Mucosa of rectum (tissue), 2 donors: ENCODE data around the gene ENDOV.

Experiments
- H3K27ac ChIP-seq, 2 donors: one replicate each; pipeline ENCODE4 v1.7.0; 2013; ENCODE audit warnings: inconsistent platforms in 2 of 2, low read depth in 2 of 2, low read length in 2 of 2
- H3K27me3 ChIP-seq, 2 donors: one replicate each; pipeline ENCODE4 v1.7.0; 2013; ENCODE audit warnings: low read length in 2 of 2; ENCODE audit not compliant: control insufficient read depth in 2 of 2, insufficient read depth in 2 of 2
- H3K36me3 ChIP-seq, 2 donors: one replicate each; pipeline ENCODE4 v1.7.0; 2013; ENCODE audit warnings: low read length in 2 of 2; ENCODE audit not compliant: control insufficient read depth in 2 of 2, insufficient read depth in 2 of 2
- H3K4me1 ChIP-seq, 2 donors: one replicate each; pipeline ENCODE4 v1.7.0; 2013; ENCODE audit warnings: low read length in 2 of 2, mild to moderate bottlenecking in 1 of 2; ENCODE audit not compliant: control insufficient read depth in 2 of 2, insufficient read depth in 2 of 2
- H3K4me3 ChIP-seq, 2 donors: one replicate each; pipeline ENCODE4 v1.7.0; 2013; ENCODE audit warnings: low read length in 2 of 2
- H3K9ac ChIP-seq, 2 donors: one replicate each; pipeline ENCODE4 v1.7.0; 2013; ENCODE audit warnings: low read length in 2 of 2, low read depth in 1 of 2, mild to moderate bottlenecking in 1 of 2
- H3K9me3 ChIP-seq, 2 donors: one replicate each; pipeline ENCODE4 v1.7.0; 2013; ENCODE audit warnings: low read length in 2 of 2; ENCODE audit not compliant: control insufficient read depth in 2 of 2
- donor health status: healthy.
- donor health status: Normal muscosa, but diverticular disease.

Gene ENDOV

GRCh38 chr17:80465327-80465974, 50.5 kb downstream of the ENDOV start:
- H3K9me3 ChIP-seq = no peaks in the 10 kb centered on the region
- H3K36me3 ChIP-seq = no peaks in the 10 kb centered on the region
- no peaks in the 10 kb centered on the region for H3K4me1 ChIP-seq
- H3K27me3 ChIP-seq = peaks cover 27 to 37% of the 10 kb centered on the region in 2 donors
- H3K9ac ChIP-seq = no peak overlapping the region
- H3K4me3 ChIP-seq = no peak overlapping the region
- no peak overlapping the region for H3K27ac ChIP-seq

- no peak overlapping the region for H3K27ac ChIP-seq
- no peaks in the 10 kb centered on the region for H3K36me3 ChIP-seq
- H3K9ac ChIP-seq = no peak overlapping the region
- H3K4me1 ChIP-seq = no peaks in the 10 kb centered on the region
- peaks cover 27 to 42% of the 10 kb centered on the region in 2 donors for H3K27me3 ChIP-seq
- H3K9me3 ChIP-seq = no peaks in the 10 kb centered on the region
- no peak overlapping the region for H3K4me3 ChIP-seq
Observed at GRCh38 chr17:80466188-80466705, 51.3 kb downstream of the ENDOV start.

- H3K9ac ChIP-seq = no peak overlapping the region
- H3K4me3 ChIP-seq = no peak overlapping the region
- no peak overlapping the region for H3K27ac ChIP-seq
- H3K9me3 ChIP-seq = no peaks in the 10 kb centered on the region
- no peaks in the 10 kb centered on the region for H3K4me1 ChIP-seq
- H3K27me3 ChIP-seq = peaks cover 37 to 56% of the 10 kb centered on the region in 2 donors
- H3K36me3 ChIP-seq = no peaks in the 10 kb centered on the region
Observed at GRCh38 chr17:80468242-80468641, 53.3 kb downstream of the ENDOV start.

- H3K36me3 ChIP-seq = no peaks in the 10 kb centered on the region
- H3K4me3 ChIP-seq = no peak overlapping the region
- no peaks in the 10 kb centered on the region for H3K4me1 ChIP-seq
- peaks cover 41 to 59% of the 10 kb centered on the region in 2 donors for H3K27me3 ChIP-seq
- no peaks in the 10 kb centered on the region for H3K9me3 ChIP-seq
- no peak overlapping the region for H3K27ac ChIP-seq
- H3K9ac ChIP-seq = no peak overlapping the region
Observed at GRCh38 chr17:80468781-80469493, 54.0 kb downstream of the ENDOV start.

GRCh38 chr17:80469667-80470066, 54.7 kb downstream of the ENDOV start:
- H3K4me3 ChIP-seq = no peak overlapping the region
- peaks cover 47 to 66% of the 10 kb centered on the region in 2 donors for H3K27me3 ChIP-seq
- no peak overlapping the region for H3K27ac ChIP-seq
- no peaks in the 10 kb centered on the region for H3K4me1 ChIP-seq
- H3K36me3 ChIP-seq = no peaks in the 10 kb centered on the region
- no peaks in the 10 kb centered on the region for H3K9me3 ChIP-seq
- no peak overlapping the region for H3K9ac ChIP-seq

GRCh38 chr17:80470603-80471002, 55.6 kb downstream of the ENDOV start:
- Histone ChIP-seq H3K36me3 (no peaks in the 10 kb centered on the region), H3K4me1 (no peaks in the 10 kb centered on the region), H3K27me3 (peaks cover 48 to 69% of the 10 kb centered on the region in 2 donors), H3K27ac (no peak overlapping the region), H3K9ac (no peak overlapping the region), H3K4me3 (no peak overlapping the region), H3K9me3 (no peaks in the 10 kb centered on the region)

GRCh38 chr17:80471922-80472321, 57.0 kb downstream of the ENDOV start:
- H3K27ac ChIP-seq = no peak overlapping the region
- H3K36me3 ChIP-seq = no peaks in the 10 kb centered on the region
- H3K4me3 ChIP-seq = no peak overlapping the region
- H3K27me3 ChIP-seq = peaks cover 46 to 66% of the 10 kb centered on the region in 2 donors
- H3K9ac ChIP-seq = no peak overlapping the region
- no peaks in the 10 kb centered on the region for H3K9me3 ChIP-seq
- H3K4me1 ChIP-seq = peaks cover 0 to 5% of the 10 kb centered on the region in 2 donors

- Histone ChIP-seq H3K27me3 (peaks cover 43 to 63% of the 10 kb centered on the region in 2 donors), H3K9ac (no peak overlapping the region)
Observed at GRCh38 chr17:80472996-80473395, 58.0 kb downstream of the ENDOV start.

GRCh38 chr17:80473701-80474100, 58.7 kb downstream of the ENDOV start:
- Histone ChIP-seq H3K9me3 (no peaks in the 10 kb centered on the region), H3K36me3 (no peaks in the 10 kb centered on the region), H3K27me3 (peaks cover 43 to 58% of the 10 kb centered on the region in 2 donors), H3K4me3 (no peak overlapping the region), H3K9ac (no peak overlapping the region), H3K27ac (no peak overlapping the region), H3K4me1 (peaks cover 5 to 8% of the 10 kb centered on the region in 2 donors)

More at GRCh38 chr17:80472996-80473395, 58.0 kb downstream of the ENDOV start:
- Histone ChIP-seq H3K4me1 (peaks cover 0 to 5% of the 10 kb centered on the region in 2 donors), H3K27ac (no peak overlapping the region), H3K4me3 (no peak overlapping the region), H3K36me3 (no peaks in the 10 kb centered on the region), H3K9me3 (no peaks in the 10 kb centered on the region)

GRCh38 chr17:80474231-80474960, 59.4 kb downstream of the ENDOV start:
- no peaks in the 10 kb centered on the region for H3K36me3 ChIP-seq
- H3K9me3 ChIP-seq = no peaks in the 10 kb centered on the region
- no peak overlapping the region for H3K9ac ChIP-seq
- H3K4me1 ChIP-seq = peaks cover 5 to 8% of the 10 kb centered on the region in 2 donors
- no peak overlapping the region for H3K27ac ChIP-seq
- no peak overlapping the region for H3K4me3 ChIP-seq
- H3K27me3 ChIP-seq = peaks cover 43 to 58% of the 10 kb centered on the region in 2 donors
